ENCODE data around the gene ROPN1B. TPM values are rescaled to one million over a fixed set of nuclear protein-coding genes. Genes with fewer than 3 reads are reported as not detected.
"Not testable (repeated sequence)": the region's sequence is repeated elsewhere in the genome, so short reads cannot be mapped to it uniquely, and the experiment has no call there.

The ROPN1B gene
- total RNA-seq, 1 experiment from 2014 or later: not detected

GRCh38 chr3:125990253-125990970, 21.4 kb downstream of the ROPN1B start:
- ChIA-PET POLR2A (ENCODE audit: low non-redundant PET) (no interaction called here), CTCF (no interaction called here)
- no peaks in the 10 kb centered on the region for H3K9me3 ChIP-seq (ENCODE audit: low read depth, low read length, poor library complexity, severe bottlenecking)
- peak overlapping the region; percentile 3 for H3K27ac ChIP-seq (ENCODE audit: low read depth, low read length, poor library complexity, severe bottlenecking)
- TF ChIP-seq CTCF (conservative IDR thresholded peaks at IDR 0.05; ENCODE audit: low read depth, low read length) (no peak), EZH2 (IDR thresholded peaks at IDR 0.05; ENCODE audit: borderline replicate concordance, low read depth, low read length, poor library complexity, severe bottlenecking) (no peak)
- no peaks in the 10 kb centered on the region for H3K36me3 ChIP-seq (ENCODE audit: insufficient read depth, low read length, poor library complexity, severe bottlenecking)
- H3K4me3 ChIP-seq (ENCODE audit: low read depth, low read length, poor library complexity, severe bottlenecking): peak overlapping the region; percentile 47
- intact Hi-C loops (cut with micrococcal nuclease; ENCODE audit: unreplicated experiment): no loop called here
- BruUV-seq (replicated peaks): TSS peak; percentile 80
- H3K27me3 ChIP-seq (replicated peaks; ENCODE audit: insufficient read depth, low read depth, low read length, poor library complexity): no peaks in the 10 kb centered on the region
- H3K4me1 ChIP-seq (ENCODE audit: insufficient read depth, low read length, poor library complexity, severe bottlenecking): no peaks in the 10 kb centered on the region
- DNase-seq (ENCODE audit: low spot score): peak; percentile 92

- H3K9me3 ChIP-seq (ENCODE audit: low read depth, low read length, poor library complexity, severe bottlenecking); BruUV-seq (replicated peaks); H3K4me3 ChIP-seq (ENCODE audit: low read depth, low read length, poor library complexity, severe bottlenecking); H3K36me3 ChIP-seq (ENCODE audit: insufficient read depth, low read length, poor library complexity, severe bottlenecking); intact Hi-C loops (cut with micrococcal nuclease; ENCODE audit: unreplicated experiment); H3K4me1 ChIP-seq (ENCODE audit: insufficient read depth, low read length, poor library complexity, severe bottlenecking); H3K27ac ChIP-seq (ENCODE audit: low read depth, low read length, poor library complexity, severe bottlenecking); DNase-seq (ENCODE audit: low spot score); POLR2A ChIA-PET (ENCODE audit: low non-redundant PET); H3K27me3 ChIP-seq (replicated peaks; ENCODE audit: insufficient read depth, low read depth, low read length, poor library complexity); CTCF ChIA-PET: not testable (repeated sequence)
Observed at GRCh38 chr3:125996751-125997150, 27.8 kb downstream of the ROPN1B start.

- H3K4me3 ChIP-seq (ENCODE audit: low read depth, low read length, poor library complexity, severe bottlenecking): no peak overlapping the region
- ChIA-PET CTCF (no interaction called here), POLR2A (ENCODE audit: low non-redundant PET) (no interaction called here)
- no peak overlapping the region for H3K27ac ChIP-seq (ENCODE audit: low read depth, low read length, poor library complexity, severe bottlenecking)
- H3K9me3 ChIP-seq (ENCODE audit: low read depth, low read length, poor library complexity, severe bottlenecking): no peaks in the 10 kb centered on the region
- no peaks in the 10 kb centered on the region for H3K4me1 ChIP-seq (ENCODE audit: insufficient read depth, low read length, poor library complexity, severe bottlenecking)
- H3K27me3 ChIP-seq (replicated peaks; ENCODE audit: insufficient read depth, low read depth, low read length, poor library complexity): no peaks in the 10 kb centered on the region
- BruUV-seq (replicated peaks): no TSS peak
- intact Hi-C loops (cut with micrococcal nuclease; ENCODE audit: unreplicated experiment): no loop called here
- peaks cover 6% of the 10 kb centered on the region for H3K36me3 ChIP-seq (ENCODE audit: insufficient read depth, low read length, poor library complexity, severe bottlenecking)
- no peak for TF ChIP-seq CTCF (conservative IDR thresholded peaks at IDR 0.05; ENCODE audit: low read depth, low read length)
- TF ChIP-seq EZH2 (IDR thresholded peaks at IDR 0.05; ENCODE audit: borderline replicate concordance, low read depth, low read length, poor library complexity, severe bottlenecking): no peak
- DNase-seq (ENCODE audit: low spot score): no peak
Observed at GRCh38 chr3:126002189-126002588, 33.2 kb downstream of the ROPN1B start.
